ENCODE measurements around the gene CAMTA2. TPM values are rescaled to one million over a fixed set of nuclear protein-coding genes. Genes with fewer than 3 reads are reported as not detected.

Gene CAMTA2
- total RNA-seq, 4 donors from 2014 or later: 11.4 to 27.7 (median 21.4) TPM

DNA sequence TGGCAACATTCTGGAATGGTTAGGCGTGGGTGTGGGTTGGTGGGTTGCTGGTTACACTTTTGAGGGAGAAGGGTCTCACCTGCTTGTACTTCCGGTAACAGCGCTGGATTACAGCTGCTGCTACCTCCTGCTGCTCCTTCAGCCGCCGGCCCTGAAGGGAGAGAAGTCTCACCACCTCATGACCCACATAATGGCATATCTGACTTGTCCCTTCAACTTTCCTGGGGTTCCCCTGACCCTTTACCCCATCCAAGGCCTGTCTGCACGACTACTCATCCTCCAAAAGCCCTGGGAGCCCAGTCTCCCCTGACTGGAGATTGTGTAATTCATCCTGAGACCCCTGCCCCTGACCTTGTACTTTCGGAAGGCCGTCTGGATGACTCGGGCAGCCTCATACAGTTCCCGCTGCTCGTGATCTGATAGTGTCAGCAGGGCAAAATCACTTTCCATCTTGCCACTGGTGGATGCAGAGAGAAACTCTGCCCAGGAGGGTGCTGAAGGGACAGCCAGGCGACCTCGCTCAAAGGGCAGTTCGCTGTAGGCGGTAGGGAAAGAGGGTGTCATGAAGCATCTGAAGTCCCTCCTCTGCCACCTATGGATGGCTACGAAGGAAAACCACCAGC is 17.8 kb downstream of the CAMTA2 start:
- ATAC-seq (ENCODE audit: low FRiP score) (no peak), DNase-seq (ENCODE audit: low spot score) (no peak)
- TF ChIP-seq, protein P1, sequence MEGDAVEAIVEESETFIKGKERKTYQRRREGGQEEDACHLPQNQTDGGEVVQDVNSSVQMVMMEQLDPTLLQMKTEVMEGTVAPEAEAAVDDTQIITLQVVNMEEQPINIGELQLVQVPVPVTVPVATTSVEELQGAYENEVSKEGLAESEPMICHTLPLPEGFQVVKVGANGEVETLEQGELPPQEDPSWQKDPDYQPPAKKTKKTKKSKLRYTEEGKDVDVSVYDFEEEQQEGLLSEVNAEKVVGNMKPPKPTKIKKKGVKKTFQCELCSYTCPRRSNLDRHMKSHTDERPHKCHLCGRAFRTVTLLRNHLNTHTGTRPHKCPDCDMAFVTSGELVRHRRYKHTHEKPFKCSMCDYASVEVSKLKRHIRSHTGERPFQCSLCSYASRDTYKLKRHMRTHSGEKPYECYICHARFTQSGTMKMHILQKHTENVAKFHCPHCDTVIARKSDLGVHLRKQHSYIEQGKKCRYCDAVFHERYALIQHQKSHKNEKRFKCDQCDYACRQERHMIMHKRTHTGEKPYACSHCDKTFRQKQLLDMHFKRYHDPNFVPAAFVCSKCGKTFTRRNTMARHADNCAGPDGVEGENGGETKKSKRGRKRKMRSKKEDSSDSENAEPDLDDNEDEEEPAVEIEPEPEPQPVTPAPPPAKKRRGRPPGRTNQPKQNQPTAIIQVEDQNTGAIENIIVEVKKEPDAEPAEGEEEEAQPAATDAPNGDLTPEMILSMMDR (IDR thresholded peaks at IDR 0.05): no peak

DNA sequence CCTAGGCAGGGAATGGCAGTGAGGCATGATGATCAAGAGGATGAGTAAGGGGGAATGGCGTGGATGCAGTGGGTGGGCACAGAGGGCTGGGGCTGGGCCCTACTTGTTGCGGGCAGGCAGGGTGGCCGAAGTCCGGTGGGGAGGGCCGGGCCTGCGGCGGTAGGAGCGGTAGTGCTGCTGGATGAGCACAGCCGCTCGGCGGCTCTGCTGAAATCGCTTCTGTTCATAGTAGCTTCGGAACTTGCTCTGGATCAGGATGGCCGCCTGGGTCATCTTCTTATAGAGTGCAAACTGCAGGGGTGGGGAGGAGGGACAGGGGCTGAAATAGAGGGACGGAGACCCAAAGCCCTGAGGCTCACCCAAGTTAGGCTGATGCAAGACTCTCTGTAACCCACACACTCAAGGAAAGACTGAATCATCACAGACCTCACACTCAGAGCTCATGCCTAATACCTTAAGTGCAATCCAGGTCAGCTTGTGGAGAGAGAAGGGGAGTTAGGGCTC is 18.4 kb downstream of the CAMTA2 start:
- peak; percentile 8 for ATAC-seq (ENCODE audit: low FRiP score)
- DNase-seq (ENCODE audit: low spot score): no peak
- TF ChIP-seq, protein P1 (IDR thresholded peaks at IDR 0.05): no peak

DNA sequence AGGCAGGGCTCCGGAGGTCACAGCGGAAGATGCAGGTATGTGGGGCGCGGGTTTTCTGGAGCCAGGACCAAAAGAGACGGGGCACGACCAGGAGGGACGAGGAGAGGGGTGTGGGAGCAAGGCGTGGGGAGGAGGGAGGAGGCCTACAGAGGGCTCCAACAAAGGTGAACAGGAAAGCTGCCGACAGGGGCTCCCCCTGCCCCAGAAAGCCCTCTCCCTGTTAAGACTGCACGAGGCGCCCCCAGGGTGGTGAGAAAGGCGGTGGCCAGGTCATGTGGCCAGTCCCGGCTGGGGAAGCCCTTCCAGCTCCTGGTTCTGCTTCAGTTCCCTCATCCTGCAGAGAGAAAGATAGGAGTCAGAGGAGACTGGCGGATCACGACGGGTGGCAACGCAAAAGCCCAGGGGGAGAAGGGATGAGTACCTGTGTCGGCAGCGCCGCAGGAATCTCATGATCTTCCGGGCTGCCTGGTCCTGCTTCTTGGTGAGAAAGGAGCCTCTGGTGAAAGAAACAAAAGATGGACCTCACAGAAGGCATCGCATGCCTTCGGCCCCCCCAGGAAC is 18.9 kb downstream of the CAMTA2 start:
- TF ChIP-seq, protein P1 (IDR thresholded peaks at IDR 0.05): no peak
- DNase-seq (ENCODE audit: low spot score) (no peak), ATAC-seq (ENCODE audit: low FRiP score) (no peak)

DNA sequence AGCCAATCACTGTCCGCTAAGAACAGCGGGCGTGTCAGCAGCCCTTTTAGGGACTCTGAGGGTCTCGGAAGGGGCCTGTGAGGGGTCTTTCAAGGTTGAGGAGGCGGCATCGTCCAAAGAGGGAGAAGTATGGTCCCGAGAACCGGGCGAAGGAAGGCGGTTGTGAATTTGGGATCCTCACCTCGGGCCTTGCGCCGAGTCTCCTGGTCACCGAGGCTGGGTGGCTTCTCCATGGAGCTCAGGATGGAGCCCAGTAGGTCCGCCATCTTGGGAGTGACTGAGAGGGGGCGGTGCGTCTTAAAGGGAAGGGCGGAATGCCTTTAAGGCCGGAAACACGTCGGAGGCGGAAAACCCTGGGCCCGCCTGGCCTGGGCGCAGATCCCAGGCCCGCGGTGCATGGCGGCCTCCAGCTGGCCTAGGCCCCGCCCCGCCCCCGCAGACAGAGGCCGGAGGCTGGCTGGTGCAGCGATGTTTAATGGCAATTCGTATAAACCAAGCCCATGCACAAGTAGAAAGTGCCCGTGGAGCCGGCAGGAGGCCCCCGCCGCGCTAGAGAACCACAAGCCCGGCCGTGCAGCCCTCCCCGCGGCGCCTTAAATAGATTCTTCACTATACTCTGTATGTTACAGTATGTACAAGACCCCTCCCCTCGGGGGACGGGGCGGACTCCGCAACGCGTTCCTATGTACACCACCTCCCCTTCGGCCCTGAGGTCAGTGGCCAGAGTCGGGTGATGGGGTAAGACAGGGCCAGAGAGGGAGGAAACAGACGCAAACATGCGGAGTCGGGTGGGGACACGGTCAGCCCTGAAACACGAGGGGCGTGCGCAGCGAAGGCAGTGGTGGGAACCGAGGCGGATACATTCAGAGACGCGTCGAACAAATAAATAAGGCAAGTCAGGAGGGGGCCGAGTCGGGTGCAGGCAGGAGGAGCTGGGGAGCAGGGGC is 19.7 kb downstream of the CAMTA2 start, which contains the start of gene SPAG7:
TSS of gene SPAG7 (minus strand) at position 279 of the 947 bp plus-strand sequence. CDS start at position 266, 13 bp downstream.
- DNase-seq (ENCODE audit: low spot score) (peak; percentile 79), ATAC-seq (ENCODE audit: low FRiP score) (peak; percentile 87)
- TF ChIP-seq, protein P1 (IDR thresholded peaks at IDR 0.05): no peak

DNA sequence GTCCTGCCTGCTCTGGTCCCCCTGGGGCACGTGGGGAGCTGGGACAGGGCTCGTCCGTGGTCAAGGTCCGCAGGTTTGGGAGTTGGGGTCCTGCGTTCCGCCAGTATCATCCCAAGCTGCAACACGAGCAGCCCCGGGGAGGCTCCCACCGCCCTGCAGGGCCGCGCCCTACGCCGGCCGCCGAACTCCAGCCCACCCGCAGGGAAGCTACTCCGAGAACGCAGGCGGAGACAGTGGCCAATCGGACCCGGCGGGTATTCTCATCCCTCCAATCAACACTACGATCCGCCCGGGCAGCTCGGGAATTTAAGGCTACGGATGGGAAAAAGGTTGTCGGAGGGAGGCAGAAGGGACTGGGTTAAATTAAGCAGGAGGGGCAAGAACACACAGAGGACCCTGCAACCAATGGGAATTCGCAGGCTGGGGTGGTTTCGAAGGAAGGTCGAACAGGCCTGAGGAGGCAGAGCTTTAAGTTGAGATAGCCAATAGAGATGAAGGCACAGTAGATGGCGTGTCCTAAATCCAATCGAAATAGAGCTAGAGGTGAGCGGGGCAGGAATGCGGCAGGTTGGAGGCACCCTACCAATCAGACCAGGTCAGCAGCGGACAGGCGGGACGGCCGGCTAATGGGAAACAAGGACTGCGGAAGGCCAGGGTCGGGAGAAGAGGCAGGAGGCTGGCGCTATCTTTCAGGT is 20.5 kb downstream of the CAMTA2 start:
- ATAC-seq (ENCODE audit: low FRiP score) (peak; percentile 93), DNase-seq (ENCODE audit: low spot score) (peak; percentile 89)
- TF ChIP-seq, protein P1 (IDR thresholded peaks at IDR 0.05): no peak

DNA sequence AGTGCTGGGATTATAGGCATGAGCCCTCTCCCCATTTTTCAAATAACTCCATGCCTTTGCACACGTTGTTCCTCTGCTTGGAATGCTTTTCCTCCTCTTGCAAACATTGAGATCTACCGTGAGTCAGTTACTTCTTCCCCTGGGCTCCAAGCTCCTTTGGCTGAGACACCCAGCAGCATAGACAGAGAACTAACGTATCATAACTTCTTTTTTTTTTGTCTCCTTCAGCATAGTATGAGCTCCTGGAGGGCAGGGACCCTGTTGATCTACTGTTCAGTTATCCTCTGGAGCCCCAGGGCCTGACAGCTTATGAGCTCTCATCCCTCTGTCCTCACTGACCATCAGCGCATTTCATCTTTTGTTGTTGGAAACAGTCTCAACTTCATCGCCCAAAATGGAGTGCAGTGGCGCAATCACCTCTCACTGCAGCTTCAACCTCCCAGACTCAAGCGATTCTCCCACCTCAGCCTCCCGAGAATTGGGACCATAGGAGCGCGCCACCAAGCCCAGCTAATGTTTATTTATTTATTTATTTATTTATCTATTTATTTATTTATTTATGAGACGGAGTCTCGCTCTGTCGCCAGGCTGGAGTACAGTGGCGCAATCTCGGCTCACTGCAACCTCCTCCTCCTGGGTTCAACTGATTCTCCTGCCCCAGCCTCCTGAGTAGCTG is 22.0 kb downstream of the CAMTA2 start:
- DNase-seq (ENCODE audit: low spot score) (no peak), ATAC-seq (ENCODE audit: low FRiP score) (no peak)
- TF ChIP-seq, protein P1 (IDR thresholded peaks at IDR 0.05): no peak
